NCI-H1436 (cell line): ENCODE data around the gene LINS1.
A peak's percentile ranks its signal among the peaks of the same experiment; 100 is the strongest.

Experiments
- DNase-seq: peaks from one replicate; lab custom pipeline; 2025; lab: John Stamatoyannopoulos, UW

The LINS1 gene, protein sequence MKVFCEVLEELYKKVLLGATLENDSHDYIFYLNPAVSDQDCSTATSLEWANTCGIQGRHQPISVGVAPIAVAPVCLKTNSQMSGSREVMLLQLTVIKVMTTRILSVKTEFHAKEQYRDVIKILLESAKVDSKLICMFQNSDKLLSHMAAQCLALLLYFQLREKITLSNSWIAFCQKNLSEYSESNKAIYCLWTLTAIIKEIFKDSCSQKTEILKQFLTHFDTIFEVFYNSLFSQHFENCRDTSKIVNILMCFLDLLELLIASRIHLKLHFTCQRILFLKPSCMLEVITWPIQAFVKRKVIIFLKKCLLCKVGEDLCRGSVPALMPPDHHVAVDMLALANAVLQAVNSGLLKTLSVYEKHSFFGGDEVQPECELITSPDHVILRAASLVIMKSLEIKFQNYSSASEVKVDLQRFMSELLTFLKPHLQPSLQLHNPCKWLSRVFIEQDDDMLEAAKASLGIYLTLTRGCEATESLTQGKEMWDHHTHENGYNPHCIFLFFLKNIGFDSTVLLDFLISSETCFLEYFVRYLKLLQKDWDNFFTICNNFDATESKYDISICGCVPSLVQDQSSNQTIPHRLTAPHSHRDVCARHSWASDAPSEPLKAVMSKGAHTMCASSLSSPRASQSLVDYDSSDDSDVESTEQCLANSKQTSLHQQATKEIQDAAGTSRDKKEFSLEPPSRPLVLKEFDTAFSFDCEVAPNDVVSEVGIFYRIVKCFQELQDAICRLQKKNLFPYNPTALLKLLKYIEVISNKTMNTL

GRCh38 chr15:100602064-100602822 lies at the start of gene LINS1, which contains the start of gene ASB7:
Gene LINS1 (minus strand): TSS chr15:100602184. CDS start chr15:100580842, 21,342 bp downstream.
Gene ASB7 (plus strand): TSS chr15:100602589. CDS start chr15:100612217, 9,628 bp downstream.
- peak; percentile 96 for DNase-seq

DNA sequence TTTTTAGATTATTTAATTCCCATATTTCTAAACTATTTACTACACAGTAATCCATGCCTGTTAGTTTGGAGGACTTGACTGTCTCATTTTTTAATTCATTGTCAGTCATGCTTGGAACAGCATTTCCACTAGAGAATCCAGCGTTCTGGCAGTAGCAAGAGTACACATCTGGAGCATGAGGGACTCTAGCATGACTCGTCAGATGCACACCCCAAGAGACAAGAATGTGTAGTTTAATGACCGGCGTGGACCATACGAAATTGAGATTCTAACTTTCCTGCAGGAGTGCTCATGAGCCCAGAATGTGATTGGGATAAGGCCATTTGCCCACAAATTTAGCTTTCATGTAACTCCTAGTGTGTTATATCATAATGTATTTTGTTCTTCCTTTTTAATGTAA lies 49.3 kb upstream of the LINS1 start:
- DNase-seq = no peak

DNA sequence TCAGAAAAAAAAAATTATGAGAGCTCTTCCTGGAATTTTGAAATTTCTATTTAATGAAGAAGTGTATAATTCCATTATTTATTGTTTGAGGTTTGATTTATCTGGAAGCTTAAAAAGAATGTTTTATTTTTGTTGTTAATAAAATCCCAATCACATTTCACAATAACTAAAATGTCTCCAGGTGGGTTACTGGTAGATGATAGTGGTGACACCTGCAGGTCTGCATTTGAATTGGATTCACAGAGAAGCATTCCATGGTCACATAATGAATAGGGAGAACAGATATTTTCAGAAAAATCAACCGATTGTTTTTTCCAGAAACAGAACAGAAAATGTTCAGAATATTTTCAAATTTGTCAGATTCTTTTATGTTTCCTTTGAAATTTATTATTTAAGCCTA lies 48.7 kb upstream of the LINS1 start:
- DNase-seq = no peak

DNA sequence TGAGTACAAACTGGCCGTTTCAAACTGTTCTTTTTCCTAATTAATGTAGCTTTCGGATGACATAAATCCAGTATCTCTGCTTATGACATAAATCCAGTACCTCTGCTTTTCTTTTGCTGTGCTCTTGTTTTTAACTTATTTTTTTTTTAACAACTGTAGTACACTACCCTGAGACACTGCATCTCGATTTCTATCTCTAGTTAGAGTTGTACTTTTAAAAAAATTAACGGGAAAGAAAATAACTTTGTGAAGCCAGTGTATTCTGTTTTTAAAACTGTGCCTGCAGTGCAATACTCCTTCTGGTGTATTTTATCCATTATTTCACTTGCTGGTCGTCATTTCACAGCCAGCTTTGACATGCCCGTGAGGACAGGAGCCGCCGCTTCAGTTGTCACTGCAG lies 47.0 kb upstream of the LINS1 start:
- DNase-seq = no peak

DNA sequence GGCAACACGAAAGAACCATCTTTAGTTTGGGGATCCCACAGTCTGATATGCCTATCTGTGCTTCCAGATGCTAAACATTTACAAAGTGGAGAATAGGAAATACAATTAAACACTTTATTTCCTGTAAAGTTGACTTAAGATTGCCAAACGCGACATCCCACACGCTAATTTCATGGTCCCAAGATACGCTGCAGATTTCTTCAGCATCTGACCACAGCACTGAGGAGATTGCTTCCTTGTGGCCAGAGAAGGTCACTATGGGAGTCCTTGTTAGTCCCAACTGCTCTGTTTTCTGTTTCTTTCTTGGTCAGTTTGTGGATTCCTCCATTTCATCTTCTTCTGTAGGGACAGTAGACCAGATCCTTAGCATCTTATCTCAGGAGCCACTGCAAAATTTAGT lies 43.7 kb upstream of the LINS1 start:
- DNase-seq = no peak

- no peak for DNase-seq
Observed at GRCh38 chr15:100642950-100643338, 41.0 kb upstream of the LINS1 start.

DNA sequence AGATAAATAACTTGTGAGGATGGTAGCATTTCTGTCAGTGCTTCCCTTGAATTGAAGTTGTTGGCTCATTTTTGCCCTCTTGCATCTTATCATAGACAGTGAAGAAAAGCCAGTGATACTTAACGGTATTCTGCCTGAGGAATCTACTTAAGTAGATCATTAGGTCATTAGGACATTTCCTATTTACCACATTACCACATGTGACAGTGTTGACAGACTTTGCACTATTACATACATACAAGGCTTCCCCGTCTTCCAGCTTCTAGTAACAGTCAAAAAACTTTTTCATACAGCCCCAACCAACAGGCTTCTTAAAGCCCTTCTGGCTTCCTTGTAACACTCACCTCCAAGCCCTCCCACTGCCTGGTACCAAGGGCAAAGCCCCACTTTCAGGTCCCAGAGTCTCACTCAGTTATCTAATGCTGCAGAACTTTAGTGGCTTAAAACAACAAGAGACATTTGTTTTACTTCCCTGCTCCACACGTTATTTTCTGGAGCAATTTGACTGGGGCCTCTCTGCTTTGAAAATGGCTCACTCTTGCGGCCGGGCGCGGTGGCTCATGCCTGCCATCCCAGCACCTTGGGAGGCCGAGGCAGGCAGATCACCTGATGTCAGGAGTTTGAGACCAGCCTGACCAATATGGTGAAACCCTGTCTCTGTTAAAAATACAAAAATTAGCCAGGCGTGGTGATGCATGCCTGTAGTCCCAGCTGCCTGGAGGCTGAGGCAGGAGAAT lies 40.4 kb upstream of the LINS1 start:
- DNase-seq = no peak

DNA sequence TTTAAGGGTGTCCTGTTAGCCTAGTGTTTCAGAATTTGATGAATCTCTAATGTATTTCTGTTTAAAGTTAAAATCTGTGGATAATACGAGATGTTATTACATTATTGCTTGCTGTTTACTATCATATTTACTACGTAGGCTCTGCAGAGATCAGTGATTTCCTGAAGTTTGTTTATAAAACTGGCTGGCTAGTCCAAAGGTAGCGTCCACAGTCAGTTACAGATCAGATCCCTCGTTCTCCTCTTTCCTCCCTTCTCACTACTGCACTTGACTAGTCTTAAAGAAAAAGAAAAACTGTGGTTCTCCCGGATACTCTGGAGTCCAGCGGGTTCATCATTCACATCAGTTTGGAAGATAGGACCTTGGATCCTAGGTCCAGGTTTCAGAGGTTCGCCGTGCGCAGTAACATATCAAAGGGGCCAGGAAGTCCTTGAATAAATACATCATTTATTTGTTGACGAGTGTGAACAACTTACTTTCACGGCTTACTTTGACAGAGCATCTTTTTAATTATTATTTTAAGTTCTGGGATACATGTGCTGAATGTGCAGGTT lies 36.3 kb upstream of the LINS1 start:
- DNase-seq = no peak

DNA sequence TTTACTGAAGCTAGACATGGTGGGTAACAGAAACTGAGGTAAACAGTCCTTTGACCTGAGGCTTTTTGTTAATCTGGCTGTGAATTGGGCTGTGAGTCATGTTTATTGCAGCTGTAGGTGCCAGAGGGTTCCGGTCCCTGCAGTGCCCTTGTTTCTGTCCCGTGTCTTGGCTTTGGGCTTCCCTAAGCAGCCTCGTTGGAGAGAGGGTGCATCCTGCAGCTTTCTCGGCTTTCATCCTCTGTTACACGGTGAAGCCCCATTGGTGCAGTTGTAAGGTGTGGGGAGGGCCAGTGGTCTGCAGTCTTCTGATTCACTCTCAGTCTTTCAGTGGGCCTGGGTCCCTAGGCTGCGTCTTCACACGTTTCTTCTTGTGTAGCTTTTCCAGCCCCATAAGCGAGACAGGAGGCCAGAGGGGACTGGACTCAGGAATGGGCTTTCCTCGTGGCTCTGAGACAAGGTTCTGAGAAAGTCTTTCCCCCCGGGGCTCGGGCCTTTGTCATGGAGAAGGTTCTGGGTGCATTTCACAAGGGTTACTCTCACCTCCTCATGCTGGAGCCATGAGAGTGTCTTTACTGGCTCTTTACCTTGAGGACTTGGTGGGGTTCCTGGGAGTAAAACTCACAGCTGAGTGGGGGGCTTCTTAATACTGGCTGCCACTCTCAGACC lies 33.6 kb upstream of the LINS1 start:
- DNase-seq = no peak

DNA sequence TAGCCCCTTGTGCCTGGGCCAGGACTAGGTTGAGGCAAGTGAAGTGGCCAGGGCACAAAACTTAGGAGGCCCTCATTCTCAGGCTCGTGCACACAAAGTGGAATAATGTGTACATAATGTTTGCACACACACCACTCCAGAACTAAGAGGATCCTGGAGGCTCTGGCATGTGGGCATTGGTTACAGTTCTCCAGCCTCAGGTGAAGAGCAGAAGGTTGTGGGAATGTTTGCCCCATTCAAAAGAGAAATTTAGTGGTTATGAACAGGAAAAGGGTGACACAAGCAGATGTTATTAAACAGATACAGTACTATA lies 31.7 kb upstream of the LINS1 start:
- DNase-seq = no peak

DNA sequence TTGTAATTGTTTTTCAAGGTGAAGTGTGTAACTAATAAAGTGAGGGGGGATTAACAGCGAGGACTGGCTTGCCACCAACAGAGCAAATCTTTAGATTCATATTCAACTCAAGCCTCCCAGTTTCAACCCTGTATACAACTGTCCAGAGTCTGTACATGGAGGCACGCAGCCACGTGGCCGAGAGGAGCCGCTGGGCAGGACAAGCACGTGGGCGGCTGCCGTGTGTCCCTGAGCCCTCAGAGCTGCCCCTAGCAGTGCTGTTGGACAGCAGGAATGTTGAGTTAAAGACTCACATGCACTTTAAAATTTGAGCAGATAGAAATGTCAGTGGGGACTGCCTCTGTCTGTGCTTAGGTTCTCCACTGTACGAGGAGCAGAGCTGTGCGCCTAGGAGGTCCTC lies 29.8 kb upstream of the LINS1 start:
- no peak for DNase-seq

DNA sequence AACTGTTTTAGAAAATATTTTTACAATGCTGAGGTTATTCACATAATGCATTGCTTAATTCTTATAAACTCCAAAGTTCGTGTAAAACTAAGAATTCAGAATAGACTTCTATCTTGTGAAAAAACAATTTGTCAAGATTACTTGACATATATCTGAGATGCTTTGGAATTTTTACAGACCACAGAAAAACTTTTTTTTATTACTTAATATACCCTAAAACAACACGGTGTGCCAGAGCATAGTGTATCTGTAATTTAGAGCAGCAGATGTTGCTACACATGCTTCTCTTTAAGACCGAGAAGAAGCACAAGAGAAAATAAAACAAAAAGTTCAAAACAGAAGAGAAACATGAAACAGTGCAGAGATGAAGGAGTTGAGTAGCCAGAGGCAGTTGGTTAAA lies 26.8 kb upstream of the LINS1 start:
- DNase-seq = no peak

GRCh38 chr15:100627789-100628395 lies 25.9 kb upstream of the LINS1 start:
- DNase-seq = no peak

GRCh38 chr15:100623301-100623700 lies 21.3 kb upstream of the LINS1 start:
- DNase-seq = no peak

DNA sequence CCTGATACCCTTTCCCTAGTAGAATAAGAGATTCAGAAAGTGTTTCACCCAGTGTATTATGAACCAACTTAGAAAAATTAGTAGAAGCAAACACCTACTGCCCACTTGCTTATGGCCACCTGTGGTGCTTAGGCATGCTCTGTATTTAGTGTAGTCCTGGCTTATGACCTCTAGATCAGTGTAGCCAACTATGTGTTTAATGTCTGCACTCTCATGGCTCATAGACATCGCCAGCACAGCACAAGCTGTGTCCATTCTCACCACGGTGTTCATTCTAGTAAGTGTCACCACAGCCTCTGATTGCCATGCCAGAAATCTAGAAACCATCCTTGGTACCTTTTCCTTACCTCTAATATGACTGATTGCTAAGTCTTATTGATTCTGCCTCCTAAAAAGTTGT lies 14.7 kb upstream of the LINS1 start:
- no peak for DNase-seq

DNA sequence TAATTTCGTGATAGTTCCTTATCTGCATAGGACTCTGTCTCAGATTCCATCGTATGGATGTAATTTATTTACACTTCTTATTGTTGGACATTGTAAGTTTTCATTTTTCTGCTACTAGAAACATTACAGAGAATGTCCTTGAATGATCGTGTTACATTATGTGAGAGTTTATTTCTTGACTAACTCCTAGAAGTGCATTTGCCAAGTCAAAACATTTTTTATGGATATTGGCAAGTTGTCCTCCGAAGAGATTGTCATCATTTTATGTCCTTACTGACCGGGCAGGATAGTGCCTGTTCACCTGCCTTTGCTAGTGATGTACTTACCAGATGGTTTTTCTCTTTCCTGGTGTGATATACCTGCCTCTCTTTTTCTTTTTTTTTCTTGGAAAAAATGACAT lies 13.8 kb upstream of the LINS1 start:
- no peak for DNase-seq

GRCh38 chr15:100614918-100615317 lies 12.9 kb upstream of the LINS1 start:
- no peak for DNase-seq

- no peak for DNase-seq
Observed at GRCh38 chr15:100614336-100614735, 12.4 kb upstream of the LINS1 start.

DNA sequence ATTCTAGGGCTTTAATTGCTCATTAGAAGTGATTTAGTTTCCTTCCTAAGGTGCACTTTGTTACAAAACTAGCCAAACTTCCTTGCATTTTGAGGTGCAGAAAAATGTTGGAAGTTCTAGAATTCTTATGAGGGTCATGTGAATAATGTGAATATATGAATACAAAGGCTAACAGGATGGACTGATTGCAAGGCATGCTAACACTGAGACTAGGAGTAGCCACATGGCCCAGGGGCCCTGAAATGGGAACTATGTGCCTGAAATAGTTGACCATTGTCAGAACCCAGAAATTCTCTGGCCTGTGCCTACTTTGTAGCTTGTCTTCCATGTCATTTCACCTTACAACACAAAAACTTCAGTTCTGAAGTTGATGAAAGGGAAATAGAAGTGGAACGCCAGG lies 11.2 kb upstream of the LINS1 start:
- no peak for DNase-seq

- DNase-seq = no peak
Observed at GRCh38 chr15:100612539-100612938, 10.6 kb upstream of the LINS1 start.
